Measurements from ENCODE around the gene CPEB1. TPM values are rescaled to one million over a fixed set of nuclear protein-coding genes. Genes with fewer than 3 reads are reported as not detected.

Gene CPEB1
- total RNA-seq, 4 donors from 2014 or later, result 1.7 to 6.4 (median 4.0) TPM

DNA sequence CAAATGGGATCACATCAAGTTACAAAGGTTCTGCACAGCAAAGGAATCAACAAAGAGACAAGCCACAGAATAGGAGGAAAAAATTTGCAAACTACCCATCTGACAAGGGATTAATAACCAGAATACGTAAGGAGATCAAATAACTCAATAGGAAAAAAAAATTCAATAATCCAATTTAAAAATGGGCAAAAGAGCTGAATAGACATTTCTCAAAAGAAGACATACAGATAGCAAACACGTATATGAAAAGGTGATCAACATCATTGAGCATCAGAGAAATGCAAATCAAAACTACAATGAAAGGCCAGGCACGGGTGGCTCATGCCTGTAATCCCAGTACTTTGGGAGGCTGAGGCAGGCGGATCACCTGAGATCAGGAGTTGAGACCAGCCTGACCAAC, 23.5 kb upstream of the CPEB1 start:
- H3K9me3 ChIP-seq, result no peaks in the 10 kb centered on the region
- H3K27ac ChIP-seq, result no peak overlapping the region
- 86 to 88% methylated on average over 4 of the region's 4 CpGs for WGBS, 2 donors
- TF ChIP-seq CTCF (IDR thresholded peaks at IDR 0.05) (no peak), POLR2A (IDR thresholded peaks at IDR 0.05) (no peak)
- no peaks in the 10 kb centered on the region for H3K36me3 ChIP-seq
- H3K4me1 ChIP-seq, result no peaks in the 10 kb centered on the region
- intact Hi-C loops (cut with DNase I), result no loop called here
- H3K4me3 ChIP-seq (replicated peaks in 1 of 3), result no peak overlapping the region
- no peaks in the 10 kb centered on the region for H3K27me3 ChIP-seq
- DNase-seq, result no peak

GRCh38 chr15:82666606-82667005, 19.4 kb upstream of the CPEB1 start:
- no peak for TF ChIP-seq POLR2A (IDR thresholded peaks at IDR 0.05)
- TF ChIP-seq CTCF (IDR thresholded peaks at IDR 0.05), result no peak
- Histone ChIP-seq H3K9me3 (no peaks in the 10 kb centered on the region), H3K27me3 (no peaks in the 10 kb centered on the region), H3K27ac (no peak overlapping the region), H3K4me1 (no peaks in the 10 kb centered on the region), H3K36me3 (no peaks in the 10 kb centered on the region), H3K4me3 (replicated peaks in 1 of 3) (no peak overlapping the region)
- WGBS, 2 donors, result 95% methylated on average over 10 of the region's 10 CpGs
- DNase-seq, result no peak
- intact Hi-C loops (cut with DNase I), result loop anchor here (5.0 kb wide), 1 partner anchor 41 kb away; the partner anchor contains the start of gene AP3B2

- Histone ChIP-seq H3K4me3 (replicated peaks in 1 of 3) (no peak overlapping the region), H3K36me3 (no peaks in the 10 kb centered on the region), H3K27ac (no peak overlapping the region), H3K4me1 (no peaks in the 10 kb centered on the region), H3K9me3 (no peaks in the 10 kb centered on the region), H3K27me3 (no peaks in the 10 kb centered on the region)
- intact Hi-C loops (cut with DNase I), result no loop called here
- DNase-seq, result no peak
- TF ChIP-seq CTCF (IDR thresholded peaks at IDR 0.05) (no peak), POLR2A (IDR thresholded peaks at IDR 0.05) (no peak)
- 90 to 91% methylated on average over 5 of the region's 5 CpGs for WGBS, 2 donors
Measured at GRCh38 chr15:82664021-82664420, 16.9 kb upstream of the CPEB1 start.

GRCh38 chr15:82663186-82663600, 16.0 kb upstream of the CPEB1 start:
- Histone ChIP-seq H3K9me3 (no peaks in the 10 kb centered on the region), H3K27me3 (no peaks in the 10 kb centered on the region), H3K4me1 (no peaks in the 10 kb centered on the region), H3K27ac (no peak overlapping the region), H3K4me3 (replicated peaks in 1 of 3) (no peak overlapping the region), H3K36me3 (no peaks in the 10 kb centered on the region)
- peak; percentile 48 to 58 for DNase-seq
- WGBS, 2 donors, result 14 to 24% methylated on average over 4 of the region's 4 CpGs
- intact Hi-C loops (cut with DNase I), result no loop called here
- TF ChIP-seq POLR2A (IDR thresholded peaks at IDR 0.05), result no peak
- no peak for TF ChIP-seq CTCF (IDR thresholded peaks at IDR 0.05)

DNA sequence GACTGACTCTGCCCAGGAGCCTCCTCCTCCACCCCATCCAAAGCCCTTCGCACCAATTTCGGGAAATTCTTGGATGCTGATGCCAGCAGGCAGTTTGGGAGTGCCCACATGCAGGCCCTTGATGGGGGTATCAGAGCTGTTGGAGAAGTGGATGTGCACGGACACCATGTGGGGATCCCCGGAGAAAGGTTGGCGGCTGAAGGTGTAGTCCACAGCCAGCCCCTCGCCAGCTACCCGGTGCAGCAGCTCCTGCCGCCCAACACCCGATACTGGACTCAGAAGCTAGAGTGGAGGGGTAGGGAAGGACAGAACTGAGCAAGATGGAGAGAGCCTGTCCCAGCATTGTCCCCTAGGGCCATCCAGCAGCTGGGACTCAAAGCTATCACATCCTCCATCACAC, 15.5 kb upstream of the CPEB1 start:
- intact Hi-C loops (cut with DNase I), result no loop called here
- Histone ChIP-seq H3K4me1 (no peaks in the 10 kb centered on the region), H3K36me3 (no peaks in the 10 kb centered on the region), H3K9me3 (no peaks in the 10 kb centered on the region), H3K27me3 (no peaks in the 10 kb centered on the region), H3K4me3 (replicated peaks in 1 of 3) (no peak overlapping the region), H3K27ac (no peak overlapping the region)
- 76 to 79% methylated on average over 8 to 9 of the region's 9 CpGs for WGBS, 2 donors
- DNase-seq, result no peak
- TF ChIP-seq POLR2A (IDR thresholded peaks at IDR 0.05) (no peak), CTCF (IDR thresholded peaks at IDR 0.05) (no peak)

Measured in thyroid gland (tissue), 4 donors.